Muscle of arm (tissue), 12 donors: Measurements from ENCODE around the gene MOXD1. TPM values are rescaled to one million over a fixed set of nuclear protein-coding genes. Genes with fewer than 3 reads are reported as not detected.
"Not testable (repeated sequence)": the region's sequence is repeated elsewhere in the genome, so short reads cannot be mapped to it uniquely, and the experiment has no call there.

Source experiments
- DNase-seq: peaks from one replicate; pipeline ENCODE4 v3.0.0-alpha.2; 2013
- polyA plus RNA-seq, 12 donors: library from polyadenylated mRNA; unstranded; fragments of 120-200 nt; gene quantifications; one replicate each; pipeline ENCODE4 v1.2.1, GENCODE V29; 2013; ENCODE audit not compliant: insufficient read length in 12 of 12

The MOXD1 gene
- polyA plus RNA-seq, 12 donors = 1.9 to 17.0 (median 5.7) TPM; not detected in 1

DNA sequence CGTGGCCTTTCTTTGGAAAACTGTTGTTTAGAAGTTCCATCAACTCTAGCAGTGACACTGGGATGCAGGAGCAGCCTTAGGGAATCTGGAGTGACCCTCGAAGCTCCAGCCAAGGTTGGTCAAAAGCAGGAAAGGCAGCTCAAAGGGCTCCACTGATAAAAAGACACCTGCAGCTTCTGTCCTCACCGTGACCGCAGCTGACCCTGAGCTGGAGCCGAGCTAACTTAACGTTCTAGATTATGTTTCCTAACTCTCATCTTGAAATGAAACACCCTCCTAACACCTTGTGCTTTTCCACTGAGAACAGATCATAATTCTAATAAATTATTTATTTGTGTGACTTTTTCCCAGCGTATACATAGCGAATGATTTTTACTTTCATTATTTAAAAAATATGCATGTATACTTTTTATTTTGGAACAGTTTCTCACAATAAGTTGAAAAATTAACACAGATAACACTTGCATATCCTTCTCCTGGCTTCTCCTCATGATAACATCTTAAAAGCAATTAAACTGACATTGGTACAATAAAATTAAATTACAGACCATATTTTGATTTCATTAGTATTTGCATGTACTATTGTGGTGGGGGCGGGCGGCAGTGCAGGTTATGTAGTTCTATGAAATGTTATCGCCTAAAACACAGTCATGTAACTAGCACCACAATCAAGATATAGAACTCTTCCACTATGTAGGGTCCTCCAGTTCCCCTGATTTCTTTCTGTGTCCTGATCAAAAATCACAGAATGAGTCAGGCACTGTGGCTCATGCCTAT is 116.1 kb downstream of the MOXD1 start:
- no peak for DNase-seq

GRCh38 chr6:132282696-132283095 is 118.6 kb downstream of the MOXD1 start:
- DNase-seq = no peak

GRCh38 chr6:132280436-132280835 is 120.8 kb downstream of the MOXD1 start:
- no peak for DNase-seq

DNA sequence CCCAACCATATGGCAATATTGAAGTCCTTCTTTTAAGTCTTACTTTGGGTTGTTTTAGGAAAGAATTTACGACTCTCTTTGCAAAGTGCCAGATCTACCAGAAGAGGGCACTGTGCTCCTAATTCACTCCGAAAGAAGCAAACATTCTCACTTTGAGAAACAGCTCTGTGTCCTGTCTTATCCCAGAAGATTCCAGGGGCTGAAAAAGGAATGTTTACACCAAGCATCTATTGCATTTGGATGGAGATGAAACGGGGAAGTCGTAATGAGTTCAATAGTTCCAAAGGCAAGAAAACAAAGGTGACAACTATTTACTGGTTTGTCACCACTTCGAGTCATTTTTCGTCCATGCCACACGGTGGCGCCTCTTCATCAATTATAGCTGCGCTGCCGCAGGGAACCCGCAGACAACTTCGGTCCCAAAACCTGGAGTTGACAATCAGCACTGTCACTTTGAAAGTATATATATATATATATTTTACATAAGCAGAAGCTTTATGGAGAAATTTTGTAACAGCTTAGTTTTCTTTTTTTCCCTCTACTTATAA is 121.6 kb downstream of the MOXD1 start:
- peak; percentile 78 for DNase-seq

GRCh38 chr6:132275066-132275970 is 126.0 kb downstream of the MOXD1 start:
- DNase-seq = no peak

DNA sequence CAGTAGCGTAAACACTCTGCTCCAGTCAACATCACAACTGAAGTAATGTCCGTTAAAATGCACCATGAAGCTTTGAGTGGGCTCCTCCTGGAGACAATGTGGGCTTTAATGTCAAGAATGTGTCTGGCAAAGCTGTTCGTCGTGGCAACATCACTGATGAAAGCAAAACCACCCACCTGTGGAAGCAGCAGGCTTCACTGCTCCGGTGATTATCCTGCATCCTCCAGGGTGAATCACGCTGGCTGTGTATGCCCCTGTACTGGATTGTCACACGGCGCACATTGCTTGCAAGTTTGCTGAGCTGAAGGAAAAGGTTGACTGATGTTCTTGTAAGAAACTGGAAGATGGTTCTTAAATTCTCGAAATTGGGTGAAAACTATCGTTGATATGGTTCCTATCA is 128.5 kb downstream of the MOXD1 start:
- DNase-seq = no peak

DNA sequence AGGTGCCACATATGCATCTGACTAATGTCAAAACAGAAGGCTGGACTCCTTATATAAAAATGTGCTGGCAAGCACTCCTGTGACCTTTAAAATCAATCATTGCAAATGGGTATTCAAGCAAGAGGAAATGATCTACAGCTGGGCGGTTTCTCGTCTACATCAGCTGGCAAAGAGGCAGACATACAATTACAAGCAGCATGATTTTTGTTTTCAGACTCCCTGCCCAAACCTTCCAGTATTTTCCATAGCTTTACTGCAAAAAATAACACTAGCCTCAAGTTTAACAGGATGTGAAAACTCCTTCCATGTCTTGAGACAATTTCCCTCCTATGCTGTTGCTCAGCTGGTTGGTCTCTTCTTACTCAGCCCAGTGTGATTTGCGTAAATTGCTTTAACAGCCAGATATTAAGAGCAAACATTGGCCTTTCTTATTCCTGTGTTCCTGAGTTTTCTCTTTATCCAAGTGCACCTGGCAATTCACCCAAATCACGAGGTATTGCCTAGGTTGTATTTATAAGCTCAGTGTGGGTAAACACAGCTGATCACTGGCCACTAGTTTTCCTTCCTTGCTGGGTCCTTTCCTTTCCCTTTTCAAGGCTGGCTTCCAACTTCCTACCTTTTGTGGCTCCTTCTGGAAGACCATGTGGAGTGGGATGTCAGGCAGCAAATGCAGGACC is 130.4 kb downstream of the MOXD1 start:
- DNase-seq = peak; percentile 69

DNA sequence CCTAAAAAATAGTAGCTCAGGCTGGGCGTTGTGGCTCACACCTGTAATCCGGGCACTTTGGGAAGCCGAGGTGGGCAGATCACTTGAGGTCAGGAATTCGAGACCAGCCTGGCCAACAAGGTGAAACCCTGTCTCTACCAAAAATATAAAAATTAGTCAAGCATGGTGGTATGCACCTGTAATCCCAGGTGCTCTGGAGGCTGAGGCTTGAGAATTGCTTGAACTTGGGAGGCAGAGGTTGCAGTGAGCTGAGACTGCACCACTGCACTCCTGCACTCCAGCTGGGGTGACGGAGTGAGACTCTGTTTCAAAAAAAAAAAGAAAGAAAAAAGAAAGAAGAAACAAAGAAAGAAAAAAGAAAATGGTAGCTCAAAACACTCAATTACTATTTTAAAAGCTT is 132.6 kb downstream of the MOXD1 start:
- not testable (repeated sequence) for DNase-seq

DNA sequence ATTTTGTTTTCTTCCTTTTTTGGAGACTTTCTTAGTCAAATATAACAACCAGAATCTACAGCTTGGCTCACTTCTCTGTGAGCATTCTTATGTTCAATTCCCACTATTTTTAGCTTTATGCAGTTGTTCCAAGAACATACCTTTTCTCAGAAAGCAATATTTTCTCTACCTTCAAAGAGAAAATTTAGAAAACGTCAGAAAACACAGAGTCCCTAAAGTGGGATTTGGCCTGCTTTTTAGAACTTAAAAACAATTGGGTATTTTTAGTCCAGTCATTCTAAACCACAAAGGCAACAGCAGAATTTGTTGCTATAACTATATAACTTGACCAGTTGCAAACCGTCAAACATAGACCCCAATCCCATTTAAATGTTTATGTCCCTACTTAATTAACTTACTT is 133.1 kb downstream of the MOXD1 start:
- DNase-seq = peak; percentile 35

GRCh38 chr6:132265451-132266097 is 135.7 kb downstream of the MOXD1 start:
- no peak for DNase-seq

- no peak for DNase-seq
Measured at GRCh38 chr6:132264021-132264500, 137.2 kb downstream of the MOXD1 start.

GRCh38 chr6:132261354-132261753 is 139.9 kb downstream of the MOXD1 start:
- peak; percentile 41 for DNase-seq

DNA sequence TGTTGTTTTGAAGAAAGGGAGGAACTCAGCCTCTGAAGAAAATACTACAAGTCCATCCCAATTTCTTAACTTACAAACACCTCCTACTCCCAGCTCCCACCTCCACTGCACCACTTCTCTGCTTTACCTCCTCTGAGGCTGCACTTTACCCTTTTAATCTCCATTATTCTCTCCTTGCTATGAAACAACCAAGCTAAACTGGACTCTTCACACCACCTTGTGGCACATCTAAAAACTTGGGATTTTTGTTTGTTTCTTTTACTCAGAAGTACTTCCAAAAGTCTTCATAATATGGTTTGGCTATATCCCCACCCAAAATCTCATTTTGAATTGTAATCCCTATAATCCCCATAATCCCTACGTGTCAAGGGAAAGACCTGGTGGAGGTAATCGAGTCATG is 142.2 kb downstream of the MOXD1 start:
- DNase-seq = no peak

DNA sequence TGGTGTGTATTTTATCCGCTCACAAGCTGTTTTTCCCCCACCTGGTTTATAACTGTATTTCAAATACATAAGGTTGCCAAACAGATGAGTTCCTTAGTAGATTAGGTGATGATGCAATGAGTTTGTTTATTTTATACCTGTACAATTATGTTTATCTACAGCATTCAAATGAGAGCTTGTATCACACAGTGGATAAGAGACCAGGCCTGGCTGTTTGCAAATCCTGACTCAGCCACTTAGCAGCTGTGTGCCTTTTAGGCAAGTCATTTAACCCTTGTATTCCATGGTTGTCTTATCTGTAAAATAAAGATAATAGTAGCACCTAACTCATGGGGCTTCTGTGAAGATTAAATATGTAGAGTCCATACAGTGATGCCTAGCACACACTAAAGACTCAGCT is 143.7 kb downstream of the MOXD1 start:
- no peak for DNase-seq

GRCh38 chr6:132256457-132256856 is 144.8 kb downstream of the MOXD1 start:
- DNase-seq = no peak

GRCh38 chr6:132253906-132254305 is 147.4 kb downstream of the MOXD1 start:
- DNase-seq = no peak

DNA sequence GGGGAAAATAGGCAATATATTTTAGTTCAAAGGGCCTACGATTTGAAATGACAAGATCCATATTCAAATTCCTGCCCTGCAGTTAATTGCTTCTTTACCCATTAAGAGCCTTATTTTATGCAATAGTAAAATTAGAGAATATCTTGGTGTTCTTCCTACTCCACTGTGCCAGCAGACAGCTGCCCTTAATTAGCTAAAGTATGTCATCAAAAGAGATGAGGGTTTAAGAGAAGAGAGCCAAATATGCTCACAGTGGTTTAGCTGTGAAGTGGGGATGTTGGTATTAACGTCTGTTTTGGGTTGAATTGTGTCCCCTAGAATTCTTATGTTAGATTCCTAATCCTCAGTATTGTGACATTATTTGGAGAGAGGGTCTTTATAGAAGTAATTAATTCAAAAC is 148.1 kb downstream of the MOXD1 start:
- no peak for DNase-seq

DNA sequence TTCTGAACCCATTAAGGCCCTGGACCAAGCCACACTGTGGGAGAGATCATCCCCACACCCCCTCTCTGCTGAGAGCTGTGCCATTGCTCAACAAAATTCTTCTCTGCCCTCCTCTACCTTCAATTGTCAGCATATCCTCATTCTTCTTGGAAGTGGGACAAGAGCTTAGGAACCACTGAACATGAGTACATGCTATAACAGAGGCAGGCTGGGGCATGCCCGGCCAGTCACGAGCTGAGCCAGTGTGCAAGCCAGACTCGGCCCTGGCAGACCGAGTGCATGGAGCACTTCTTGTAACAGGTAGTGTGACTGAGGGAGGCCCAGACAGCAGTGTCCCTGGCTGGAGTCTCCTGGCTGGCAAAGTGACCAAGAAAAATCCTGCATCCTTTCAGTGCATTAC is 149.2 kb downstream of the MOXD1 start:
- no peak for DNase-seq

DNA sequence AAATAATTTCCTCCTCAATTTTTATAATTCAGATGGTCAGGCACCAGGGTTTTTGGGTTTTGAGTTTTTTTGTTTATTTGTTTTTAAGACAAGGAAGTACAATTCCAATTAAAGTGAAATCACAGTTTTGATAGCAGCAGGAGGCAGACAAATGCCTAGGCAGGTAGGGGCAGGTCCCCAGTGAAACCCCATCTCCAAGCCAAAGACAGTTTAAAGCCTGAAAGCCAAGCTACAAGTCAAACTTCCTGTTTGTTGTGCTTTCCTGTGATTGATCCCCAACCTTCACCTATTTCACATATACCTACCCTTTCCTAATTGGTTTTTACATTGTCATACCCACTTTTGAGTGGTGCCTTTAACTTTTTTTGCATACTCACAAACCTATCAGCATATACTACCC is 149.6 kb downstream of the MOXD1 start:
- no peak for DNase-seq

DNA sequence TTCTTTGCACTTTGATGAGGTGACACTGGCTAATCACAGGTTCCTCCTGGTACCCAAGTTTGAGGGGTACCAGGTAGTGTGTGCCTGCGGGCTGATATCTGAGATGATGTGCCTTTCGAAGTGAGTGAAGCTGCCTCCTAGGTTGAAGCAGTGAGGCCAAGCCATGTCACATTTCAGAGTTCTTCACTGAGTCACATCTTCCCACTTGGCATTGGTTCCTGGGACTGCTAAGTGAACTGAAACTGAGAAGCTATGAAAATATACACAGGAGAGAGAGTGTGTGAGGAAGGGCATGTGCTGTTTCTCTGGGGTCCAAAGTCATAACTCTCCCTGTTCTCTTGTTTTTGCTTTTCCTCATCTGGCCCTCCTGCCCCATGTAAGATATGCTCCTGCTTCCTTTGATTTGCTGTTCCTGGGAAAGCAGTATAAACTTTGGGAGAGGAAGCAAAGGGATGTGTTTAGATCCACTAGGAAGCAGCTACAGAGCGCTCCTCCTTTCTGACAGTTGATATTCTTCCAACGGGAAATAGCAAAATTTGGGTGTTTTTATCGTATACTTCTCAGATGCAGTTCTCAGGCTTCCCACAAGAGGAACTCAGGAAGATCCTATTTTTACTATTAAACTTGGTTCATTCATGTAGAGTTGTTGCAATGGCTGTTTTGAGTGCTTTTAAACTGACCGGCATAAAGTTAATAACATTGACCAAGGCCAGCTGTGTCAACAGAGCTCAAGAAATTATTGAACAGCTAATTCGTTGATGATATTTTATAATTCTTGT is 153.7 kb downstream of the MOXD1 start:
- DNase-seq = no peak
